ENCODE measurements around the gene GNB1L. TPM values are rescaled to one million over a fixed set of nuclear protein-coding genes. Genes with fewer than 3 reads are reported as not detected.

The GNB1L gene
- total and polyA plus RNA-seq, 9 of the 15 experiments (the other 6 are each of a cell fraction or from before 2014, with no cell fraction given) = 0.56 to 50.5 (median 10.2) TPM

- TF ChIP-seq CHD7 (IDR thresholded peaks at IDR 0.05; ENCODE audit: low read depth, low read length) (peak; percentile 15), RFX7 (CRISPR knock-in tag; IDR thresholded peaks at IDR 0.05) (no peak), CREM (IDR thresholded peaks at IDR 0.05; ENCODE audit: low read depth) (no peak), ZNF668 (CRISPR knock-in tag; IDR thresholded peaks at IDR 0.05) (no peak), GABPB2 (CRISPR knock-in tag; conservative IDR thresholded peaks at IDR 0.05) (no peak), ERF (CRISPR knock-in tag; IDR thresholded peaks at IDR 0.05) (no peak), HMGXB4 (CRISPR knock-in tag; IDR thresholded peaks at IDR 0.05) (no peak), HES1 (IDR thresholded peaks at IDR 0.05; ENCODE audit: low read depth) (no peak), MCM2 (IDR thresholded peaks at IDR 0.05; ENCODE audit: low read depth) (no peak), ZNF79 (CRISPR knock-in tag; IDR thresholded peaks at IDR 0.05; ENCODE audit: low read depth) (no peak), NKRF (IDR thresholded peaks at IDR 0.05; ENCODE audit: borderline replicate concordance) (no peak), ILK (tag; IDR thresholded peaks at IDR 0.05; ENCODE audit: borderline replicate concordance, low read depth) (no peak), SMARCB1 (IDR thresholded peaks at IDR 0.05; ENCODE audit: insufficient read length, low read depth) (no peak)
Observed at GRCh38 chr22:19843857-19844376, 10.8 kb downstream of the GNB1L start (continued).
